Panc1 (cell line): ENCODE measurements around the gene BTBD9. TPM values are rescaled to one million over a fixed set of nuclear protein-coding genes. Genes with fewer than 3 reads are reported as not detected.

Experiments used
- ATAC-seq: fragments of 200-7000 bp; cut with Tn5 transposase; 2 replicates; pipeline ENCODE4 v1.9.1; 2020; ENCODE audit warnings: mild to moderate bottlenecking, moderate library complexity
- BruUV-seq: library from RNA; stranded (reverse); fragments of 400-500 nt; replicated peaks from 2 replicates; lab custom pipeline; 2021; lab: Mats Ljungman, UMichigan
- CTCF ChIA-PET: fragments of 300-600 bp; sonication (Branson Sonifier 250); formaldehyde crosslinking; loops from one replicate; lab custom pipeline; 2022; ENCODE audit warnings: antibody characterized with exemption; lab: Charles Lee
- POLR2A ChIA-PET: fragments of 300-600 bp; sonication (Branson Sonifier 250); formaldehyde crosslinking; loops from one replicate; lab custom pipeline; 2022; ENCODE audit warnings: antibody characterized with exemption; lab: Charles Lee
- DNase-seq: peaks from one replicate; pipeline ENCODE4 v3.0.0-alpha.2; 2010; ENCODE audit warnings: low read depth, low spot score
- H3K27ac ChIP-seq: 2 replicates; pipeline ENCODE4 v1.5.1; 2011; ENCODE audit warnings: mild to moderate bottlenecking, low read length, inconsistent platforms
- H3K27me3 ChIP-seq: fragments of 200-500 bp; sonication (Bioruptor generic); 2 replicates; pipeline ENCODE4 v1.6.0; 2014; ENCODE audit warnings: low read length, inconsistent platforms; ENCODE audit not compliant: control insufficient read depth, insufficient read depth
- H3K36me3 ChIP-seq: fragments of 200-500 bp; sonication (Bioruptor generic); 2 replicates; pipeline ENCODE4 v1.5.1; 2014; ENCODE audit warnings: inconsistent platforms, mild to moderate bottlenecking, low read length, moderate library complexity; ENCODE audit not compliant: control insufficient read depth, insufficient read depth
- H3K4me1 ChIP-seq: 2 replicates; pipeline ENCODE4 v1.5.1; 2011; ENCODE audit warnings: inconsistent platforms, mild to moderate bottlenecking, low read length, moderate library complexity; ENCODE audit not compliant: control insufficient read depth, insufficient read depth
- H3K4me3 ChIP-seq, 2 experiments: 2 replicates each; pipeline ENCODE4 v1.5.1; 2011 to 2012; ENCODE audit warnings: low read depth in 2 of 2, low read length in 2 of 2, mild to moderate bottlenecking in 2 of 2, inconsistent platforms in 1 of 2, moderate library complexity in 1 of 2
- H3K9me3 ChIP-seq: fragments of 200-500 bp; sonication (Bioruptor generic); 2 replicates; pipeline ENCODE4 v1.5.1; 2014; ENCODE audit warnings: low read depth, mild to moderate bottlenecking, inconsistent platforms, low read length, moderate library complexity; ENCODE audit not compliant: control insufficient read depth, insufficient read depth
- CTCF ChIP-seq: fragments of 450-650 bp; IDR thresholded peaks from 2 replicates; pipeline ENCODE4 v1.5.1; 2017; ENCODE audit warnings: mild to moderate bottlenecking
- POLR2AphosphoS5 ChIP-seq: IDR thresholded peaks from 2 replicates; pipeline ENCODE4 v1.6.1; 2012; ENCODE audit warnings: mild to moderate bottlenecking, low read depth, low read length, moderate library complexity
- REST ChIP-seq, 2 experiments: IDR thresholded peaks; 2 replicates each; pipeline ENCODE4 v1.6.1; 2011 to 2012; ENCODE audit warnings: low read depth in 2 of 2, control low read depth in 1 of 2, low read length in 1 of 2, mild to moderate bottlenecking in 1 of 2, moderate library complexity in 1 of 2; ENCODE audit not compliant: insufficient read depth in 1 of 2
- SIN3A ChIP-seq: IDR thresholded peaks from 2 replicates; pipeline ENCODE4 v1.6.1; 2012; ENCODE audit warnings: low read depth, mild to moderate bottlenecking, low read length, moderate library complexity, borderline replicate concordance; ENCODE audit not compliant: insufficient read depth
- TCF7L2 ChIP-seq: IDR thresholded peaks from 2 replicates; pipeline ENCODE4 v1.6.1; 2011; ENCODE audit warnings: mild to moderate bottlenecking, low read depth, low read length, inconsistent platforms
- in situ Hi-C: cut with HindIII; loops from 2 replicates; pipeline ENCODE4 v1.10.0; 2016; ENCODE audit warnings: low sequenced_read_pairs, low pct_unique_long_range_greater_than_20kb
- intact Hi-C: fragments of 100-400 bp; cut with micrococcal nuclease; formaldehyde crosslinking; loops from one replicate; pipeline ENCODE4 v1.10.0; 2022; ENCODE audit not compliant: unreplicated experiment
- total RNA-seq: library from RNA; stranded (reverse); gene quantifications from one replicate; pipeline ENCODE4 v1.2.1, GENCODE V29; 2021; ENCODE audit not compliant: unreplicated experiment

BTBD9 gene
- total RNA-seq, 1 experiment from 2014 or later = 12.8 TPM

GRCh38 chr6:38163186-38164130 is 476.3 kb downstream of the BTBD9 start:
- ChIA-PET POLR2A (no interaction called here), CTCF (no interaction called here)
- H3K36me3 ChIP-seq = no peaks in the 10 kb centered on the region
- H3K4me1 ChIP-seq = peaks cover 4% of the 10 kb centered on the region
- TF ChIP-seq CTCF (no peak), TCF7L2 (no peak), SIN3A (no peak), POLR2AphosphoS5 (no peak), REST (IDR thresholded peaks at IDR 0.05; ENCODE audit: insufficient read depth in 1 of 2, low read depth in 2 of 2, low read length in 1 of 2) (no peak)
- DNase-seq (no peak), ATAC-seq (no peak)
- H3K27ac ChIP-seq = no peak overlapping the region
- H3K27me3 ChIP-seq = no peaks in the 10 kb centered on the region
- H3K9me3 ChIP-seq = no peaks in the 10 kb centered on the region
- BruUV-seq = no TSS peak
- in situ Hi-C loops (no loop called here), intact Hi-C loops (no loop called here)
- no peak overlapping the region for H3K4me3 ChIP-seq

GRCh38 chr6:38162493-38163185 is 477.1 kb downstream of the BTBD9 start:
- ATAC-seq (no peak), DNase-seq (no peak)
- no peaks in the 10 kb centered on the region for H3K27me3 ChIP-seq
- H3K27ac ChIP-seq = no peak overlapping the region
- H3K36me3 ChIP-seq = no peaks in the 10 kb centered on the region
- H3K4me3 ChIP-seq = no peak overlapping the region
- no peak for TF ChIP-seq CTCF
- no peak for TF ChIP-seq TCF7L2
- no peak for TF ChIP-seq SIN3A
- no peak for TF ChIP-seq POLR2AphosphoS5
- no peak for TF ChIP-seq REST (IDR thresholded peaks at IDR 0.05; ENCODE audit: insufficient read depth in 1 of 2, low read depth in 2 of 2, low read length in 1 of 2)
- CTCF ChIA-PET = no interaction called here
- intact Hi-C loops = no loop called here
- in situ Hi-C loops = no loop called here
- peaks cover 4% of the 10 kb centered on the region for H3K4me1 ChIP-seq
- no TSS peak for BruUV-seq
- no peaks in the 10 kb centered on the region for H3K9me3 ChIP-seq
- POLR2A ChIA-PET = no interaction called here
